ENCODE data around the gene OR4E1.

DNA sequence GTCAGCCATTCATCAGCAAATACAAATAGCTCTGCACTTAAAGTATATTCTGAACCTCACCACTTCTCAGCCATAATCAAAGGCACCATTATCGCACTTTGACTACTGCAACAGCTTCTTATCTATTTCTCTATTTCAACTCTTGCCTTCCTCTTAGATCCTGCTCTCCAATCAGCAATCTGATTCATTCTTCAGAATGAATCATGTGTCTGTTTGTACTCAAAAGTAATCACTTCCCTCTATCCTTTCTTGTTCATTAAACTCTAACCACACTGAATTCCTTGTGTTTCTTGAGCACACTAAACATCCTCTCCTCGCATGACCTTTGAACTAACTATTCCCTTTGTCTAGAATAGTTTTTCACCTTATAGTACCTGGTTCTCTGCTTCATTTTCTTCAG lies 12.8 kb upstream of the OR4E1 start:
- TF ChIP-seq EZH2 (IDR thresholded peaks at IDR 0.05; ENCODE audit: borderline replicate concordance) (no peak), CTCF (IDR thresholded peaks at IDR 0.05; ENCODE audit: poor library complexity) (no peak), EZH2phosphoT487 (IDR thresholded peaks at IDR 0.05; ENCODE audit: low read depth, severe bottlenecking, unreplicated experiment) (no peak)
